Type B pancreatic cell (in vitro differentiated cells): ENCODE measurements around the gene RBM39. TPM values are rescaled to one million over a fixed set of nuclear protein-coding genes. Genes with fewer than 3 reads are reported as not detected.

ENCODE experiments used
- DNase-seq: peaks from one replicate; pipeline ENCODE4 v3.0.0; 2021; ENCODE audit warnings: mixed read lengths; ENCODE audit not compliant: unreplicated experiment; ENCODE audit errors: extremely low spot score
- H3K27ac Mint-ChIP-seq: 2 replicates; pipeline ENCODE4 v1.8.0; 2021; ENCODE audit warnings: mild to moderate bottlenecking, mixed read lengths
- H3K27me3 Mint-ChIP-seq: 2 replicates; pipeline ENCODE4 v1.8.0; 2021; ENCODE audit warnings: mixed read lengths
- H3K36me3 Mint-ChIP-seq: 2 replicates; pipeline ENCODE4 v1.8.0; 2021; ENCODE audit warnings: mixed read lengths
- H3K4me1 Mint-ChIP-seq: one replicate; pipeline ENCODE4 v1.8.0; 2021; ENCODE audit warnings: mixed read lengths; ENCODE audit not compliant: unreplicated experiment
- H3K4me3 Mint-ChIP-seq: 2 replicates; pipeline ENCODE4 v1.8.0; 2021; ENCODE audit warnings: mild to moderate bottlenecking, mixed read lengths
- H3K9me3 Mint-ChIP-seq: 2 replicates; pipeline ENCODE4 v1.8.0; 2021; ENCODE audit warnings: mixed read lengths
- total RNA-seq: library from RNA; stranded (reverse); gene quantifications from 2 replicates; pipeline ENCODE4 v1.2.1, GENCODE V29; 2021; ENCODE audit warnings: low replicate concordance
- TF ChIP-seq, protein P1 (sequence below): fragments of 200-600 bp; sonication (generic); conservative IDR thresholded peaks from 2 replicates; pipeline ENCODE4 v1.5.0; 2021; ENCODE audit warnings: antibody characterized with exemption, mild to moderate bottlenecking

The RBM39 gene
- total RNA-seq, 1 donor from 2014 or later = 398 TPM

DNA sequence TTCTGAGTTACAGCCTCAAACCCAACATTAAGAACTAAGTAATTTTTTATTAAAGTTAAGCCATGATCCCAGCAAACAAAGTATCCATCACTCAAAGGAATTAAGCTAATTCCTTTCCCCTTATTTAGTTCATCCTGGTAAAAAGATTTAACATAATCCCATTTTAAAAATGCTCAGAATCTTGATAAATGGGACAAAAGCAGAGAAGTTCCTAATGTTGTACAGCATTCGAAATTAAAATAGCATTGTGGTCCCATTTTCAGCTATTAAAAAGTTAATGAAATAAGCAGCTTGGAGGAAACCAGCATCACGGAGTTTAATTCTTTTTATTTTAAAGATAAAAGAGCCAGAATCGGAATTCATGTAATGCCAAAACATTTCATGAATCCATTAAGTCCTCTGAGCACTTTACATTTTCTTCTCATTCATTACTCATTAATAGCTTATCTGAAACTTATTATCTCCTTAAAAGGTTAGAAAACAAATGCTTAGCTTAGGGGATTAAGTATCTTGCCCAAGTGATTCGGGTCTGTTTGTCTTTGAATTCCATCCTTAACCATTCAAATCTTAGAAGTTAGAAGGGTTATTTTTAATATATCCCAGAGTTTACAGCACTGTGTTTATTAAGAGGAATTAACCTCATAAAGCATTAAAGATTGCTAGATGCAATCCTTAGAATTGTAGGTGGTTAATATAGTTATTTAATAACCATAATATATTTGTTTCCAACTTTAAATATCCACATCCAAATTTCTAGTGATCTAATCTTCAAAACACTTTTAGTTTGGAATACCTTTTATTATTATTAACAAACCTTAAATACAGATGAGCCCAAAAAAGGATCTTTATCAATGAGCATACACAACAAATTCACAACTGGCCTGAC, 11.2 kb downstream of the RBM39 start:
- no peak for DNase-seq
- TF ChIP-seq, protein P1, sequence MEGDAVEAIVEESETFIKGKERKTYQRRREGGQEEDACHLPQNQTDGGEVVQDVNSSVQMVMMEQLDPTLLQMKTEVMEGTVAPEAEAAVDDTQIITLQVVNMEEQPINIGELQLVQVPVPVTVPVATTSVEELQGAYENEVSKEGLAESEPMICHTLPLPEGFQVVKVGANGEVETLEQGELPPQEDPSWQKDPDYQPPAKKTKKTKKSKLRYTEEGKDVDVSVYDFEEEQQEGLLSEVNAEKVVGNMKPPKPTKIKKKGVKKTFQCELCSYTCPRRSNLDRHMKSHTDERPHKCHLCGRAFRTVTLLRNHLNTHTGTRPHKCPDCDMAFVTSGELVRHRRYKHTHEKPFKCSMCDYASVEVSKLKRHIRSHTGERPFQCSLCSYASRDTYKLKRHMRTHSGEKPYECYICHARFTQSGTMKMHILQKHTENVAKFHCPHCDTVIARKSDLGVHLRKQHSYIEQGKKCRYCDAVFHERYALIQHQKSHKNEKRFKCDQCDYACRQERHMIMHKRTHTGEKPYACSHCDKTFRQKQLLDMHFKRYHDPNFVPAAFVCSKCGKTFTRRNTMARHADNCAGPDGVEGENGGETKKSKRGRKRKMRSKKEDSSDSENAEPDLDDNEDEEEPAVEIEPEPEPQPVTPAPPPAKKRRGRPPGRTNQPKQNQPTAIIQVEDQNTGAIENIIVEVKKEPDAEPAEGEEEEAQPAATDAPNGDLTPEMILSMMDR = no peak
- no peaks in the 10 kb centered on the region for H3K27me3 Mint-ChIP-seq
- peaks cover 3% of the 10 kb centered on the region for H3K4me1 Mint-ChIP-seq
- no peak overlapping the region for H3K4me3 Mint-ChIP-seq
- H3K9me3 Mint-ChIP-seq = no peaks in the 10 kb centered on the region
- peaks cover 37% of the 10 kb centered on the region for H3K36me3 Mint-ChIP-seq
- no peak overlapping the region for H3K27ac Mint-ChIP-seq

- peaks cover 38% of the 10 kb centered on the region for H3K36me3 Mint-ChIP-seq
- no peak for DNase-seq
- H3K4me3 Mint-ChIP-seq = no peak overlapping the region
- H3K4me1 Mint-ChIP-seq = no peaks in the 10 kb centered on the region
- H3K9me3 Mint-ChIP-seq = no peaks in the 10 kb centered on the region
- H3K27ac Mint-ChIP-seq = peak overlapping the region; percentile 68
- H3K27me3 Mint-ChIP-seq = no peaks in the 10 kb centered on the region
- TF ChIP-seq, protein P1 = no peak
Measured at GRCh38 chr20:35729836-35730582, 12.1 kb downstream of the RBM39 start.

DNA sequence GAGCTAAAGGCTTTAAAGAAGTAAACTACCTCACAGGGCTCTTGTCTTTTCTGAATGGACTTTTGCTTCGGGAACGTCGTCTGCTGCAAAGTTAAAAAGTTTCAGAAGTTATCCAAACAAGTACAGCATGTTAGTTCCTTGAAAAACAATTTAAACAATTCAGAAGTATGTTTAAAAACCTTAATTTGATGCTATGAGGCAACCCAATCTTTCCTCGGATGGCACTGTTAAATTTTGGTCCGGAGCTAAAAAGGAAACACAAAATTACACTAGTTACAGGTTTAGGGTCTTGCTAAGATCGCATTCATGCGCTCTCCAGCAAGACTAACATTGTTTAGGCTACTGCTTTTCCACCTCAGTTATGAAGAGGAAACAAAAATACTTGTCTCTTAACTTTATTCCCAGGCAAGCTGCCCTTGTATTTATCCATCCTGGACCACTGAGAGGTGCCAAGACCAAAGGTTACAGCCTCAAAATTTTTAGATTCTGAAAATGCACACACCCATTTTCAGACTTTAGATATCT, 12.7 kb downstream of the RBM39 start:
- no peaks in the 10 kb centered on the region for H3K9me3 Mint-ChIP-seq
- H3K4me3 Mint-ChIP-seq = no peak overlapping the region
- TF ChIP-seq, protein P1 = no peak
- peak overlapping the region; percentile 68 for H3K27ac Mint-ChIP-seq
- H3K27me3 Mint-ChIP-seq = no peaks in the 10 kb centered on the region
- no peak for DNase-seq
- peaks cover 40% of the 10 kb centered on the region for H3K36me3 Mint-ChIP-seq
- H3K4me1 Mint-ChIP-seq = no peaks in the 10 kb centered on the region

DNA sequence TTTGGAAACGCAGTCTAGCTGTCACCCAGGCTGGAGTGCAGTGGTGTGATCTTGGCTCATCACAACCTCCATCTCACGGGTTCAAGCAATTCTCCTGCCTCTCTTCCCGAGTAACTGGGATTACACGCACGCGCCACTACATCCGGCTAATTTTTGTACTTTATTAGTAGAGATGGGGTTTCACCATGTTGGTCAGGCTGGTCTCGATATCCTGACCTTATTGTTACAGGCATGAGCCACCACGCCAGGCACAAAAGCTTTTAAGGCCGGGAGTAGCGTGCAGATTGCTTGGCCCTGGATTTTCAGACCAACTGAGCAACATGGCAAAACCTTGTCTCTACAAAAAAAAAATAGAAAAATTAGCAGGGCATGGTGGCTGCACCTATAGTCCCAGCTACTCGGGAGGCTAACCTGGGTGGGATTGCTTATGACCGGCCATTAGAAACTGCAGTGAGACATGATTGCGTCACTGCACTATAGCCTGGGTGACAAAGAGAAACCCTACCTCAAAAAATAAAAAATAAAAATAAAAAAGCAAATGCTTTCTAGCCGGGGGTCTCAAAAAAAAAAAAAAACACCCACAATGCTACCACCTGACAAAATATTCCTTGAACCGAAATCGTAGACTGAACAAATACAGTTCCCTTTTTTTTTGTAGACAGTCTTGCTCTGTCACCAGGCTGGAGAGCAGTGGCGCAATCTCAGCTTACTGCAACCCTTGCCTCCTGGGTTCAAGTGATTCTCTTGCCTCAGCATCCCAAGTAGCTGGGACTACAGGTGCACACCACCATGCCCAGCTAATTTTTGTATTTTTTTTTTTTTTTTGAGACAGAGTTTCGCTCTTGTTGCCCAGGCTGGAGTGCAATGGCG, 15.0 kb downstream of the RBM39 start:
- Mint-ChIP-seq H3K4me1 (no peaks in the 10 kb centered on the region), H3K27ac (peak overlapping the region; percentile 73), H3K9me3 (no peaks in the 10 kb centered on the region), H3K36me3 (peaks cover 35% of the 10 kb centered on the region), H3K4me3 (no peak overlapping the region), H3K27me3 (no peaks in the 10 kb centered on the region)
- no peak for DNase-seq
- TF ChIP-seq, protein P1 = no peak
